Esophagus squamous epithelium (tissue), 5 donors: ENCODE data around the gene WSCD1. TPM values are rescaled to one million over a fixed set of nuclear protein-coding genes. Genes with fewer than 3 reads are reported as not detected.

Experiments used
- DNase-seq: peaks from one replicate; lab custom pipeline; 2025; lab: John Stamatoyannopoulos, UW
- H3K27ac ChIP-seq, 4 donors: fragments of 200-600 bp; sonication (generic); one replicate each; pipeline ENCODE4 v1.5.1; 2016 to 2019; ENCODE audit warnings: mild to moderate bottlenecking in 1 of 4
- H3K27me3 ChIP-seq, 4 donors: fragments of 200-600 bp; sonication (generic); 1 replicate in 3 of 4; 2 replicates in 1 of 4; pipeline versions ENCODE4 v1.5.1 to v1.6.0; 2017 to 2021; ENCODE audit warnings: antibody characterized with exemption in 1 of 4
- H3K36me3 ChIP-seq, 3 donors: fragments of 200-600 bp; sonication (generic); one replicate each; pipeline ENCODE4 v1.5.1; 2016 to 2019
- H3K4me1 ChIP-seq, 3 donors: fragments of 200-600 bp; sonication (generic); one replicate each; pipeline ENCODE4 v1.5.1; 2017 to 2019
- H3K4me3 ChIP-seq, 4 donors: fragments of 200-600 bp; sonication (generic); 1 replicate in 3 of 4; 2 replicates in 1 of 4; pipeline ENCODE4 v1.5.1; 2016 to 2019; ENCODE audit warnings: mild to moderate bottlenecking in 2 of 4, moderate library complexity in 1 of 4
- H3K9me3 ChIP-seq, 3 donors: fragments of 200-600 bp; sonication (generic); one replicate each; pipeline ENCODE4 v1.5.1; 2016 to 2019
- CTCF ChIP-seq, 6 experiments: fragments of 450-650 bp in 4 of 6; fragments of 200-600 bp in 2 of 6; sonication (generic) in 2 of 6; IDR thresholded peaks; one replicate each; pipeline ENCODE4 v1.5.1; 2016 to 2019; ENCODE audit warnings: antibody characterized with exemption in 6 of 6, mild to moderate bottlenecking in 4 of 6, moderate library complexity in 4 of 6
- POLR2A ChIP-seq, 4 donors: fragments of 450-650 bp; IDR thresholded peaks; one replicate each; pipeline ENCODE4 v1.6.1; 2017; ENCODE audit warnings: antibody characterized with exemption in 4 of 4, mild to moderate bottlenecking in 4 of 4, moderate library complexity in 3 of 4
- WGBS, 2 donors: methylation state at CpG; one replicate each; pipeline ENCODE4 v1.1.5; 2018; 5-methylcytosine and 5-hydroxymethylcytosine counted together
- intact Hi-C: fragments of 100-400 bp; cut with DNase I; formaldehyde crosslinking; loops from one replicate; pipeline ENCODE4 v1.15.0; 2022
- total RNA-seq, 4 donors: library from RNA; depleted of rRNA; stranded (reverse); fragments of >200 nt; gene quantifications; one replicate each; pipeline ENCODE4 v1.1.0, GENCODE V29; 2016
- donor health status: DM: yes; HTN: yes; CAD: no.

Gene WSCD1
- total RNA-seq, 4 donors from 2014 or later: 0.22 to 1.6 (median 1.5) TPM; not detected in 1

- TF ChIP-seq POLR2A (IDR thresholded peaks at IDR 0.05) (no peak), CTCF (IDR thresholded peaks at IDR 0.05) (no peak)
- Histone ChIP-seq H3K36me3 (no peaks in the 10 kb centered on the region), H3K27me3 (peaks cover 0 to 5% (median 0%) of the 10 kb centered on the region in 4 donors), H3K4me3 (no peak overlapping the region), H3K9me3 (no peaks in the 10 kb centered on the region), H3K27ac (no peak overlapping the region), H3K4me1 (no peaks in the 10 kb centered on the region)
- 64 to 68% methylated on average over 10 of the region's 10 CpGs for WGBS, 2 donors
- no peak for DNase-seq
- intact Hi-C loops: no loop called here
These were observed 31.5 kb downstream of the WSCD1 start for GRCh38 chr17:6101706-6102105.

DNA sequence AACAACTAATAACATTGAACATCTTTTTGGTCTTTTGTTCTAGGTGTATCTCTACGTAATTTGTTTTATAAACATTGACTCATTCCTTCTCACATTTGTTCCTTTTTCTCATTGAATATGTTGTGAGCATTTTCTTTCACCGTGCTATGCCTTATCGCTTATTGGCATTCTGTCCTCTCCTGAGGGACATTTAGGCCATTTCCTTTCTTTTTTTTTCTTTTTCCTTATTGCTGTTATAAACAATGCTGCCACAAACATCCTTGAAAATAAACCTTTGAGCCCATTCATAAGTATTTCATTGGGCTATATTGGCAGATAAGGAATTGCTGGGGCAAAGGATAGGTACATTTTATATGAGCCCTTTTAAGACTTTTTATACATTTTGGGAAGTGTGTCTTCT is 32.4 kb downstream of the WSCD1 start:
- Histone ChIP-seq H3K27ac (no peak overlapping the region), H3K4me1 (no peaks in the 10 kb centered on the region), H3K27me3 (peaks cover 0 to 5% (median 0%) of the 10 kb centered on the region in 4 donors), H3K36me3 (no peaks in the 10 kb centered on the region), H3K4me3 (no peak overlapping the region), H3K9me3 (no peaks in the 10 kb centered on the region)
- DNase-seq: no peak
- intact Hi-C loops: no loop called here
- WGBS, 2 donors: 50 to 55% methylated on average over 3 of the region's 3 CpGs
- TF ChIP-seq CTCF (IDR thresholded peaks at IDR 0.05) (no peak), POLR2A (IDR thresholded peaks at IDR 0.05) (no peak)

- WGBS, 2 donors: 67 to 74% methylated on average over 8 to 11 of the region's 12 CpGs
- H3K4me1 ChIP-seq: no peaks in the 10 kb centered on the region
- H3K4me3 ChIP-seq: no peak overlapping the region
- intact Hi-C loops: no loop called here
- H3K27ac ChIP-seq: no peak overlapping the region
- H3K36me3 ChIP-seq: no peaks in the 10 kb centered on the region
- DNase-seq: no peak
- no peaks in the 10 kb centered on the region for H3K9me3 ChIP-seq
- H3K27me3 ChIP-seq: peaks cover 0 to 5% (median 0%) of the 10 kb centered on the region in 4 donors
- no peak for TF ChIP-seq CTCF (IDR thresholded peaks at IDR 0.05)
- no peak for TF ChIP-seq POLR2A (IDR thresholded peaks at IDR 0.05)
These were observed 34.9 kb downstream of the WSCD1 start for GRCh38 chr17:6104956-6105648.

DNA sequence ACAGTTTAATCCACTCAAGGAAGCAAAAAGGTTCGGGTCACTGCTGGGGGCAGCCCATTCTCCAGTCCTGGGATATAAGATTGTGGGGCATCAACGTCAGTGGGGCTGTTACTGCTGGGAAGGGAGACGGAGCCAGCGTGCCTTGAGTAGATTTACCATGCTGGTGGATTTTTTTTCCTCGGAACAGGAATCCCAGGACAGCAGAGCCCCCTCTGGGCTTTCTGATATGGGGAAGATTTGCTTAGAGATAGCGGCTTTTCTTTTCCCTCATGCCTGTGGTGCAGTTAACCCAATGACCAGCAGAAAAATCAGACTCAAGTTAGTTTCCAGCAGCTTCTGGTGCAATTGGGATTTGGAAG is 35.4 kb downstream of the WSCD1 start:
- intact Hi-C loops: no loop called here
- Histone ChIP-seq H3K4me1 (no peaks in the 10 kb centered on the region), H3K4me3 (no peak overlapping the region), H3K36me3 (no peaks in the 10 kb centered on the region), H3K27me3 (peaks cover 0 to 5% (median 0%) of the 10 kb centered on the region in 4 donors), H3K9me3 (no peaks in the 10 kb centered on the region), H3K27ac (no peak overlapping the region)
- no peak for DNase-seq
- no peak for TF ChIP-seq CTCF (IDR thresholded peaks at IDR 0.05)
- TF ChIP-seq POLR2A (IDR thresholded peaks at IDR 0.05): no peak
- WGBS, 2 donors: 62 to 64% methylated on average over 6 of the region's 6 CpGs

DNA sequence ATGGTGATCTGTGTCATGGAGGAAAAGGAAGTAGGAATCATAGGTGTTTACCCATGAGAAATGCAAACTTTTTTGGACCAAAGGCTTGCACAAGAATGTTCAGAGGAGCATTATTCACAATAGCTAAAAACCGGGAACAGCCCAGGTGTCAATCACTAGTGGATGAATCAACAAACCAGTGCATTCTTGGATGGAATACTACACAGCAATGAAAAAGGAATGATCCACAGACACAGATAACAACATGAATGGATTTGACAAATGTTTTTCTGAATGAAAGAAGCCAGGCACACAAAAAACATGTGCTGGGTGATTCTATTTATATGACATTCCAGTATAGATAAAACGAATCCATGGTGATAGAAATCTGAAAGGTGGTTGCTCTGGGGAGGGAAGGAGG is 36.0 kb downstream of the WSCD1 start:
- H3K27ac ChIP-seq: no peak overlapping the region
- no peaks in the 10 kb centered on the region for H3K36me3 ChIP-seq
- no peaks in the 10 kb centered on the region for H3K4me1 ChIP-seq
- peaks cover 0 to 5% (median 0%) of the 10 kb centered on the region in 4 donors for H3K27me3 ChIP-seq
- no peak for DNase-seq
- intact Hi-C loops: no loop called here
- TF ChIP-seq CTCF (IDR thresholded peaks at IDR 0.05): no peak
- no peak for TF ChIP-seq POLR2A (IDR thresholded peaks at IDR 0.05)
- WGBS, 2 donors: 70 to 84% methylated on average over 2 of the region's 2 CpGs
- H3K4me3 ChIP-seq: no peak overlapping the region
- no peaks in the 10 kb centered on the region for H3K9me3 ChIP-seq
